HG03095 (cell line): ENCODE results near the gene CHRNA4.
"Not testable (repeated sequence)": the region's sequence is repeated elsewhere in the genome, so short reads cannot be mapped to it uniquely, and the experiment has no call there.

Experiments
- ATAC-seq: cut with Tn5 transposase; IDR thresholded peaks from one replicate; pipeline ENCODE4 v1.9.1; 2021; ENCODE audit warnings: moderate library complexity; ENCODE audit not compliant: unreplicated experiment

CHRNA4 gene

GRCh38 chr20:63397946-63398450 lies 36.8 kb upstream of the CHRNA4 start:
- no peak for ATAC-seq

DNA sequence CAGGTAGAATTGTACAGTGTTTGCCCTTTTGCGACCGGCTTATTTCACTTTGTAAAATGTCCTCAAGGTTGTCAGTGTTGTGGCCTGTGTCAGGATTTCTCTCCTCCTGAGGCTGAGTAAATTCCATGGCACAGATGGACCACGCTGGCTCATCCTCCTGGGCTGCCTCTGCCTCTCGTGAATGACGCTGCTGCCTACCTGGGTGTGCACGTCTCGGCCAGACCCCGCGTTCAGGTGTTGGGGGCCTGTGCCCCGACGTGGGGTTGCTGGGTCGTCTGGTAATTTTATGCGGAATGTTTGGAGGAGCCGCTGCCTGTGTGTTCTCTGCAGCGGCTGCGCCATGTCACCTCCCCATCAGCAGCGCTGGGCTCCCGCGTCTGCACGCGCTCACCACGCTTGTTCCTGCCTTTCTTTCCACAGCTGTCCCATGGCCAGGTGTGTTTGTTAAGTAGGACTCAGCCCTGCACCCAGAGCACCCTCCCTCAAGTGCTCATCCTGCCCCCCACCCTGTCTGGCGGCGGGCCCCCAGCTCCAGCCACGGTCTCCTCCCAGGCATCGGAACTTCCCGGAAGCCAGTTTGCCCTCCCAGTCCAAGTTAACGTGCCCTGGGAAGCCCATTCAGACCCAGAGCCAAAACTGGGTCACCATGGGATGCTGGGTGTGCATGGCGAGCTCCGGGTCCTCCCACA lies 36.1 kb upstream of the CHRNA4 start:
- ATAC-seq: no peak

- ATAC-seq: no peak
Measured at GRCh38 chr20:63396300-63396699, 35.2 kb upstream of the CHRNA4 start.

GRCh38 chr20:63395723-63396122 lies 34.6 kb upstream of the CHRNA4 start:
- no peak for ATAC-seq

- no peak for ATAC-seq
Measured at GRCh38 chr20:63394920-63395455, 33.8 kb upstream of the CHRNA4 start.

GRCh38 chr20:63394069-63394919 lies 33.1 kb upstream of the CHRNA4 start:
- ATAC-seq: no peak

DNA sequence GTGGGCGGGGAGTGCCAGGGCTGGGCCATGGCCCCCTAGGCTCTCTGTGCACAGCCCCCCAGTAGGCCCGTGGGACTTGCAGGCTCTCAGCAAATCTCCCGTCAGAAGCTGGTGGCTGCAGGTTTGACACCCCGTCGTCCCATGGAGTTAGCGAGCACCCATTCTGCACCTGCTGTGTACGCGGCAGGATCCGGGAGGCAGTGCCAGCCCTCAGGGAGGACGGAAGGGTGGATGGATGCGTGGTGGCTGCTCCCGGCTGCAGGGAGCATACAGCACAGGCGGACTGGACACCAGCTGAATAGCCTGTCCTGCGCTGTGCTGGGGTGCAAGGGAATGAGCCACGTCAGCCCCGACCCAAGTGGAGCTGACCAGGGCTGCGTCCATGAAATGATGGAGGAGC lies 32.4 kb upstream of the CHRNA4 start:
- no peak for ATAC-seq

- no peak for ATAC-seq
Measured at GRCh38 chr20:63392465-63393365, 31.6 kb upstream of the CHRNA4 start.

- ATAC-seq: no peak
Measured at GRCh38 chr20:63387917-63388316, 26.8 kb upstream of the CHRNA4 start.

DNA sequence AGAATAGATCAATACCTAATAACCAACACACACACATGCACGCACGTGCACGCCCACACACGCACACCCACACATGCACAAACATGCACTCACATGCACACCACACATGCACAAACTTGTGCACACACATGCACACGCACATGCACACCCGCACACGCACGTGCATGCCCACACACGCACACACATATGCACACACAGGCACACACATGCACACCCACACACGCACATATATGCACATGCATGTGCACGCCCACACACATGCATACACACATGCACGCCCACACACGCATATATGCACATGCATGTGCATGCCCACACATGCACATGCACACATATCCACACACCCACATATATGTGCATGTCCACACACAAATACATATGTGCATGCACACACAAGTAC lies 26.2 kb upstream of the CHRNA4 start:
- ATAC-seq: no peak

DNA sequence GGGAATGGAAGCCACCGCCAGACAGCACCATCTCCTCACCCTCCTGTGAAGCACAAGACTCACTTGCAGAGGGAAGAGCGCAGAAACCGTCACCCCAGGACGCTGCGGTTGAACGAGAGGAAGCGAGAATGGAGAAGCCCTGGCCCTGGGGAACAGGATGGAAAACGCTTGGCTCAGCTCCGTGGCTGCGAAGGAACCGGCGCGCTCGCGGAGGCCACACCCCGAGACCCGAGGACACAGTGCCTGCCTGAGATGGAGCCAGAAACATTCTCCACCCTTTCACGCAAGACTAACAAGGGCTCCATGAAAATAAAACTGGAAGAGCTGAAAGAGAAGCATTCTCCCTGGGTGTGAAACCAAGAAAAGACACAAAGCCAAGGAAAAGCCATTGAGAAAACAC lies 25.3 kb upstream of the CHRNA4 start:
- no peak for ATAC-seq

DNA sequence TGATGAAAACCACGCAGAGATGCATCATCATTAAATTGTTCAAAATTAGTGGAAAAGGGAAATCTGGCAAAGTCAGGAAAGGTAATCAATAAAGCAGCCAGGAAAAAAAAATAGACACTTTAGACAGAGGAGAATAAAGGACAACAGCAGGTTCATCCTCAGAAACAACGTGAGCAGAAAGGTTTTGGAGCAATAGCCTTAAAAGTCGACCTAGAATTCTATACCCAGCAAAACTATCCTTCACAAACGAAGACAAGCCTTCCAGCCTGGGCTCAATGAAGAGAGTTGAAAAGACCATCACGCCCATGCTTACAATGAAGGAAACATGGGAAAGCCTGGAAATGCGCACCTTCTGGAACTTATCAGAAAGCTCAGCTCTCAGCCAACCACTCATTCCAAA lies 24.7 kb upstream of the CHRNA4 start:
- ATAC-seq: no peak

DNA sequence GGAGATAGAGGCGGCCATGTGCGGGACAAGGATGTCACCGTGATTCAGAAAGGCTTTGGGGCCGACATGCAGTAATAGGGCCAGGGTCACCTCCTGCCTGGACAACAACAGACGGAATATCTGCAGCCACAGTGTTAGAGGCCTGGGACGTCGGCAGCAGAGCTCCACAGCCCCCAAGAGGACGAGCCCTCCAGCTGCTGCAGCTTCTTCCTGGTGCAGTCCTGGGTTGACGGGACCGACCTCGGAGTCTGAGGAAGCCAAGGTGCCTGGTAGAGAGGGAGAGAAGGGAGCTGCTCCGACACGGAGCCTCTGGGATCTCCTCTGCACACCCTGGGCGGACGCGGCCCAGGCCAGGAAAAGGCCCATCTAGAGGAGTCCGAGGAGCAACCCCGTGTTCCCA lies 23.2 kb upstream of the CHRNA4 start:
- no peak for ATAC-seq

GRCh38 chr20:63383556-63383955 lies 22.4 kb upstream of the CHRNA4 start:
- no peak for ATAC-seq

DNA sequence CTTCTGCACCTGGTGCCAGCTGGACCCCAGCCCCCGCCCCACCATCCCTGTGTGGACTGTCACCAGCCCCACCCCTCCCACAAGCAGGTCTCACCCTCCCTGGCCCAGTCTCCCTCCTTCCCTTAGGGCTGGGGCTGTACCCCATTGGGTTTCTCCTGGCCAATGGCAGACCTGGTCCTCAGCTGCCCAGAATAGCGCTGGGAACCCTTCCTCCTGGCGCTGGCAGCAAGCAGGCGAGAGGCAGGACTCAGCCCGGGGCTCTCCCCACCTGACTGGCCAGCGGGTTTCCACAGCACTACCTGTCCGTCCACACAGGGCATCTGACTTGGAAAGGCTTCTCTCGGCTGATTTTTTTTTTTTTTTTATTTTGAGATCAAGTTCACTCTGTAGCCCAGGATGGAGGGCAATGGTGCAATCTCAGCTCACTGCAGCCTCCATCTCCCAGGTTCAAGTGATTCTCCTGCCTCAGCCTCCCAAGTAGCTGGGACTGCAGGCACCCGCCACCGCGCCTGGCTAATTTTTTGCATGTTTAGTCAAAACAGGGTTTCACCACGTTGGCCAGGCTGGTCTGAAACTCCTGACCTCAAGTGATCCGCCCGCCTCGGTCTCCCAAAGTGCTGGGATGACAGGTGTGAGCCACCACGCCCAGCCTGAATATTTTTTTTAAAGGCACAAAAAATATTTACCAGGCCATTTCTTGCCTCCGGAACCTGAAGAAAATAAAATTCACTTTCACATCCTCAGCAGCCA lies 21.6 kb upstream of the CHRNA4 start:
- ATAC-seq: no peak

DNA sequence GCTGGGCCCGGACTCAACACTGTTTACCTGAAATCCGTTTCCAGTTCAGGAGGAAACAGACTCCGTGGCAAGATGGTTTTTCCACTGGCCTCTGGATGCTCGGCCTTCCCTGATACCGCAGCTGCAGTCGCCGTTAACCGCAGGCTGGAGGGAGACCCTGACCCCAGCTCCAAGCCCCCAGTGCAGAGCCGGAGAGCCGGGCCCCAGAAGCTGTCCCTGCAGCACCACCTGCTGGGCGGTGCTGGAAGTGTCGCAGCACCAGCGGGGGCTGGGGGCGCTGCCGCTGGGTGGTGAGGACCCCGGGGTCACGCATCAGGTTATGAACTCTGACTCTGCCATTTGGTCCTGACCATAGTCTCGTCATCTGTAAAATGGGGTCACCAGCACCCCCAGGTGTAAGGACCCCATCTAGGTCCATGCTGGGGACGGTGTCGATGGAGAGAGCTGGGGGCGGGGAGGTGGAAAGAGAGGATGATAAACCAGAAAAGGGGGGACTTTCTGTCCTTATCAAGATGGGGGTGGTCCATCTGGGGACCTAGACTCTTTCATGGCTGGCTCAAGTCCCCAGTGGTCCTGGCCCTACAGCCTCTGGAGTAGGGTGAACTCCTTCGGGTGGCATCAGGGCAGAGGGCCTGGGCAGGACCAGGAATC lies 20.8 kb upstream of the CHRNA4 start:
- no peak for ATAC-seq

GRCh38 chr20:63380346-63380870 lies 19.3 kb upstream of the CHRNA4 start:
- ATAC-seq: no peak

- ATAC-seq: not testable (repeated sequence)
Measured at GRCh38 chr20:63379872-63380271, 18.7 kb upstream of the CHRNA4 start.

GRCh38 chr20:63379296-63379695 lies 18.1 kb upstream of the CHRNA4 start:
- ATAC-seq: no peak
